ENCODE measurements around the gene FAM168A. TPM values are rescaled to one million over a fixed set of nuclear protein-coding genes. Genes with fewer than 3 reads are reported as not detected.

The FAM168A gene
- total and polyA plus RNA-seq, 2 of the 8 experiments (the other 6 are each of a cell fraction or from before 2014, with no cell fraction given), result 17.1 to 21.6 TPM

- TF ChIP-seq EGR1 (IDR thresholded peaks at IDR 0.05; ENCODE audit: borderline replicate concordance, low read depth, low read length) (no peak), SIRT6 (IDR thresholded peaks at IDR 0.05; ENCODE audit: low read length) (no peak), SRF (IDR thresholded peaks at IDR 0.05; ENCODE audit: low read depth, low read length) (no peak), TBP (IDR thresholded peaks at IDR 0.05; ENCODE audit: low read depth, low read length) (no peak), TCF12 (IDR thresholded peaks at IDR 0.05; ENCODE audit: low read depth, low read length) (no peak)
Observed at GRCh38 chr11:73363147-73363546, 234.8 kb downstream of the FAM168A start (continued).

Data from H1 (cell line).